Right lobe of liver (tissue), 4 donors: Measurements from ENCODE around the gene FGF3.

Experiments used
- CTCF ChIP-seq, 4 donors: fragments of 200-600 bp in 3 of 4; fragments of 450-650 bp in 1 of 4; IDR thresholded peaks; one replicate each; pipeline versions ENCODE4 v1.5.1 to v1.8.0; 2016 to 2022; ENCODE audit warnings: antibody characterized with exemption in 4 of 4, mild to moderate bottlenecking in 2 of 4
- POLR2A ChIP-seq: fragments of 450-650 bp; IDR thresholded peaks from one replicate; pipeline ENCODE4 v1.6.1; 2017; ENCODE audit warnings: antibody characterized with exemption, mild to moderate bottlenecking
- donor health status: DM: no; HTN: no; CAD: no.
- donor health status: DM: no; HTN: no; CAD: no.
- donor health status: DM: no; HTN: yes; CAD: no.

- TF ChIP-seq POLR2A (no peak), CTCF (IDR thresholded peaks at IDR 0.05) (no peak)
Observed at GRCh38 chr11:69848201-69848600, 29.0 kb upstream of the FGF3 start.
